ENCODE measurements around the gene TRIM17.

GRCh38 chr1:228408041-228408868 lies 8.4 kb downstream of the TRIM17 start:
- TF ChIP-seq CTCF (IDR thresholded peaks at IDR 0.05) (no peak), POLR2AphosphoS5 (IDR thresholded peaks at IDR 0.05) (no peak)

Measured in breast epithelium (tissue), 3 donors.